Right ventricle myocardium inferior (tissue), 1 donor: ENCODE measurements around the gene PSMD1. TPM values are rescaled to one million over a fixed set of nuclear protein-coding genes. Genes with fewer than 3 reads are reported as not detected.
"Not testable (repeated sequence)": the region's sequence is repeated elsewhere in the genome, so short reads cannot be mapped to it uniquely, and the experiment has no call there.

Source experiments
- ATAC-seq: fragments of 200-7000 bp; cut with Tn5 transposase; one replicate; pipeline ENCODE4 v1.9.1; 2020; ENCODE audit warnings: mild to moderate bottlenecking, moderate library complexity
- DNase-seq: peaks from one replicate; pipeline ENCODE4 v3.0.0; 2021; ENCODE audit errors: missing footprints
- intact Hi-C: fragments of 100-400 bp; cut with DNase I; formaldehyde crosslinking; loops from one replicate; pipeline ENCODE4 v1.11.0; 2022
- total RNA-seq: library from RNA; stranded (reverse); fragmentation: NEBNext Ultra II Directional; extraction: Animal tissue kit (Norgen Biotek cat#: 25700); gene quantifications from one replicate; pipeline ENCODE4 v1.2.1, GENCODE V29; 2021
- donor health status: DM: no; HTN: yes; CAD: no; lungs with severe emphysema.

The PSMD1 gene
- total RNA-seq, 1 donor from 2014 or later, result 86.3 TPM

GRCh38 chr2:231189571-231190495 lies 133.2 kb downstream of the PSMD1 start:
- ATAC-seq, result peak; percentile 76
- intact Hi-C loops, result no loop called here
- DNase-seq, result peak; percentile 76

DNA sequence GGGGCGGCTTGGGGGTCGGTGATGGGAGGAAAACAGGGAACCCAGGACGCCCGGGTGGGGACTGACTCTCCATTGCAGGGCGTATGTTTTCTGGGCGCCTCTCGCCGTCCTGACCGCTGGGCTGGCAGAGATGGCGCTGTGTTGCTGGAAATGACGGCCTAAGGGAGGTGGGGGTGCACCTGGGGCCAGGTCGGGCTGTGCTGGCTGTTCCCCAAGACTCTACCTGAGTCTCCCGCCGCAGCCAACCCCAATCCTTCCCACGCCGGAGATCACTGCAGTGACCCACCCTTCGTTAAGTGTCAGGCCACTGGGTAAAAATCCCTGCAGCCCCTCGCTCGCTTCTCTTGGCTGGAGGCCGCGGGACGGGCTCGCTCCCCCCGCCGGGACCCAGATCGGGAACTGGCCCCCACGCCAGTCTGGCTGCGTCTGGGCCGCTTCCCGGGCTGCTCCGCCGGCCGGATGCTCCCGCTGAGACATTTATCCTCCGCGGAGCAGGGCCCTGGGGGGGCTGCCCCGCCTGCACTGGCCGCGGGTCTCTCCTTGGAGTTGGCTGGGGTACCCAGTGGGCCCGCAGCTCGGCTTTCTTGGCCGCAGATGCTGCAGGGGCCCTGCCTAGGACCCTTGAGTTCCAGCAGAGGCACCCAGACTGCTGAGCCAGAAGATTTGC lies 134.0 kb downstream of the PSMD1 start:
- DNase-seq (peak; percentile 84), ATAC-seq (peak; percentile 71)
- intact Hi-C loops, result no loop called here

- intact Hi-C loops, result loop anchor here (2.0 kb wide), 1 partner anchor 87 kb away; no protein-coding TSS in a partner anchor
- DNase-seq (peak; percentile 84), ATAC-seq (peak; percentile 68)
These were observed 135.5 kb downstream of the PSMD1 start for GRCh38 chr2:231191896-231192872.

DNA sequence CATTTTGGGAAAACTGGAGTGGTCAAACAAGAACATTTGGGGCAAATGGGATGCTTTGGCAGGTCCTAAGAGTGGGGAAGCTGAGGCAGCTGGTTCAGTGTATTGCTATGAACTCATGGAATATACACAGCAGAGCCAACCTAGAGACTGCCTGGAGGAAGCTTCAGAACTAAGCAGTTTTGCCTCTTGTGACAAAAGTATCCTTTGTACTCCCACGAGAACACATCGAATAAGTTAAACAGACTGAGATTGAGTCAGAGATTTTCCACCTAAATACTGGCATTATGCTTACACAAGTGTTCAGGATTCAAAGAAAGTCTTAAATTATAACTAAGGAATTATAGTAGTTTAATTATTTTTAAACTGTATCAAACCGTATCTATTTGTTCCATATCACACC lies 136.5 kb downstream of the PSMD1 start:
- DNase-seq (no peak), ATAC-seq (no peak)
- intact Hi-C loops, result loop anchor here (2.0 kb wide), 1 partner anchor 88 kb away; no protein-coding TSS in a partner anchor

DNA sequence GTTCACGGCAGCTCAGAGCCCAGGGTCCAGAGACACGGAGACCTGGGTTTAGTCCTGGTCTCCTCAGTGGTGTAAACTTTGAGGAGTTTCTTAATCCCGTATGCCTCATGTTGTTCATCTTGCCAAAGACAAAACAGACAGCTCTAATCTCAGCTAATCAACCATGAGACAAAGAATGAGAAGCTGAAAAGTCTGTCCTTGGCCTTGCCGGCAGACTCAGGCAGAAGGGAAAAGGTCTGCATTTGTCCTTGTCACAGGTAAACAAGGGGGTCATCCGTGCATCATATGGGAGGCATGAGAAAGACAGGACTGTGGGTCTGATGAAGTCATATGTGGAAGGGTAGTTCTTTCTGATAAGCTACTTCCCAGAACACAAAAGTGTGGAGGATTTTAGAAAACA lies 139.9 kb downstream of the PSMD1 start:
- intact Hi-C loops, result loop anchor here (5.0 kb wide), 1 partner anchor 74 kb away; no protein-coding TSS in a partner anchor
- DNase-seq (no peak), ATAC-seq (no peak)

DNA sequence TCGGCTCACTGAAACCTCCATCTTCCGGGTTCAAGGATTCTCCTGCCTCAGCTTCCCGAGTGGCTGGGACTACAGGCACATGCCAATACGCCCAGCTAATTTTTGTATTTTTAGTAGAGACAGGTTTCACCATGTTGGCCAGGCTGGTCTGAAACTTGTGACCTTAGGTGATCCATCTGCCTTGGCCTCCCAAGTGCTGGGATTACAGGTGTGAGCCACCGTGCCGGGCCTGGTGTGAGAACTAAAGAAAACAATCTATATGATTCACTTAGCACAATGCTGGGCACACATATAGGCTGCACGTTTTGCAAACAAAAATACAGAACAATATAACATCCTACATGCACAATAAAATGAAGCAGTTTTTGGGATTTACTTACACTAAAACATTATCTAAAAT lies 140.5 kb downstream of the PSMD1 start:
- intact Hi-C loops, result loop anchor here (5.0 kb wide), 1 partner anchor 75 kb away; no protein-coding TSS in a partner anchor
- DNase-seq, ATAC-seq: not testable (repeated sequence)

GRCh38 chr2:231197706-231198290 lies 141.1 kb downstream of the PSMD1 start:
- DNase-seq, result no peak
- ATAC-seq, result no peak
- intact Hi-C loops, result loop anchor here (5.0 kb wide), 1 partner anchor 75 kb away; no protein-coding TSS in a partner anchor

GRCh38 chr2:231198291-231199173 lies 141.9 kb downstream of the PSMD1 start, which contains the start of gene ARMC9:
Gene ARMC9 (plus strand): TSS chr2:231198631. CDS start chr2:231206239, 7,608 bp downstream.
- intact Hi-C loops, result loop anchor here (5.0 kb wide), 1 partner anchor 76 kb away; no protein-coding TSS in a partner anchor
- ATAC-seq (peak; percentile 96), DNase-seq (peak; percentile 86)

GRCh38 chr2:231199219-231199618 lies 142.6 kb downstream of the PSMD1 start:
- no peak for DNase-seq
- ATAC-seq, result no peak
- intact Hi-C loops, result loop anchor here (5.0 kb wide), 1 partner anchor 77 kb away; no protein-coding TSS in a partner anchor

- intact Hi-C loops, result no loop called here
- ATAC-seq (no peak), DNase-seq (no peak)
These were observed 144.3 kb downstream of the PSMD1 start for GRCh38 chr2:231200805-231201474.

- ATAC-seq (no peak), DNase-seq (no peak)
- intact Hi-C loops, result no loop called here
These were observed 144.8 kb downstream of the PSMD1 start for GRCh38 chr2:231201475-231201814.

- ATAC-seq (no peak), DNase-seq (no peak)
- intact Hi-C loops, result no loop called here
These were observed 146.4 kb downstream of the PSMD1 start for GRCh38 chr2:231203087-231203486.

DNA sequence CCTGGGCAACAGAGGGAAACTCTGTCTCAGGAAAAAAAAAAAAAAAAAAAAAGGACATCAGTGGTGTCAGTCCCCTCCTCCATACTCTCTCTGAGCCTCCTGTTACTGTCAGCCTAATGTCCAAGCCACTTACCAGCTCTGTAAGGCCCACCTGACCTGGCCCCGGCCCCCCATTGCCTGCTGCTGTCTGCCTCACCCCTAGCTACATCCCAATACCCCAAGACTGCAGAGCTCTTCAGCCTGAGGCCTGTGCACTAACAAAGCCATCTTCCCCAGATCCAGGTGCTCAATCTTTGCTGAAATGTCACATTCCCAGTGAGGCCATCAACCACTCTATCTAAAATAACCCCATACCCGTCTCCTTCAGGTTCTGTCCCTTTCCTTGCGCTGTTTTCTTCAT lies 147.5 kb downstream of the PSMD1 start:
- intact Hi-C loops, result no loop called here
- no peak for DNase-seq
- ATAC-seq, result no peak

DNA sequence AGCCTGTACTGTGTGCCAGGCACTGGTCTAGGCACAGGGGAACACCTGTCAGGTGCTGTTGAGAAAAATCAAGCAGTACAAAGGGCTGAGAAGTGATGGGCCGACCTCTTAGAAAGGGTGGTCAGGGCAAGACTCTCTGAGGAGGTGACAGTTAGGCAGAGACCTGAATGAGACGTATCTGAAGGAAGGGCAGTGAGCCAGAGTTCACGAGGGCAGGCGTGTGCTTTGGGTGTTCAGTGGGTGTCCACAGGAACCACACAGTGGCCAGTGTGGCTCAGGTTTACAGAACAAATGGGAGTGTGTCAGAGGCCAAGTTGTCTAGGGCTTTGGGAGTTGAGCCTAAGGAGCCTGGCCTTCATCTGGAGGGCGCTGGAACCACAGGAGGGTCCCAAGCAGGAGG lies 147.9 kb downstream of the PSMD1 start:
- intact Hi-C loops, result no loop called here
- ATAC-seq (no peak), DNase-seq (no peak)

GRCh38 chr2:231207734-231208133 lies 151.1 kb downstream of the PSMD1 start:
- no peak for DNase-seq
- no peak for ATAC-seq
- intact Hi-C loops, result no loop called here

DNA sequence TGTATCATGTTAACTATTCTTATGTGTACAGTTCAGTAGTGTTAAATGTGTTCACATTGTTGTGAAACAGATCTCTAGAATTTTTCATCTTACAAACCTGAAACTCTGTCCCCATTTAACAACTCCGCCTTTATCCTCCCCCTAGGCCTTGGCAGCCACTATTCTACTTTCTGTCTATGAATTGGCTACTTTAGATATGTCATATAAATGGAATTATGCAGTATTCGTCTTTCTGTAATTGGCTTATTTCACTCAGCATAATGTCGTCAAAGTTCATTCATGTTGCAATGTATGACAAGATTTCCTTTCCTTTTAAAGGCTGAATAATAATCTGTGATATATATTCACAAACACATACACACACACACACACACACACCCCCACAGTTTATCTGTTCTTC lies 154.1 kb downstream of the PSMD1 start:
- DNase-seq, result no peak
- ATAC-seq, result no peak
- intact Hi-C loops, result no loop called here

- ATAC-seq, result no peak
- intact Hi-C loops, result no loop called here
- DNase-seq, result no peak
These were observed 154.8 kb downstream of the PSMD1 start for GRCh38 chr2:231211486-231211885.
